Sigmoid colon (tissue), 7 donors: ENCODE data around the gene TACC2. TPM values are rescaled to one million over a fixed set of nuclear protein-coding genes. Genes with fewer than 3 reads are reported as not detected.
"Not testable (repeated sequence)": the region's sequence is repeated elsewhere in the genome, so short reads cannot be mapped to it uniquely, and the experiment has no call there.

ENCODE experiments used
- DNase-seq: peaks from one replicate; pipeline ENCODE4 v3.0.0-alpha.2; 2019
- H3K27ac ChIP-seq, 4 donors: fragments of 200-600 bp; sonication (generic); one replicate each; pipeline ENCODE4 v1.5.1; 2016 to 2019; ENCODE audit warnings: mild to moderate bottlenecking in 1 of 4
- H3K27me3 ChIP-seq, 3 donors: fragments of 200-600 bp; sonication (generic); one replicate each; pipeline ENCODE4 v1.5.1; 2019; ENCODE audit warnings: mild to moderate bottlenecking in 1 of 3
- H3K36me3 ChIP-seq, 4 donors: fragments of 200-600 bp; sonication (generic); one replicate each; pipeline ENCODE4 v1.5.1; 2016 to 2019
- H3K4me1 ChIP-seq, 4 donors: fragments of 200-600 bp; sonication (generic); one replicate each; pipeline ENCODE4 v1.5.1; 2017 to 2019
- H3K4me3 ChIP-seq, 4 donors: fragments of 200-600 bp; sonication (generic); one replicate each; pipeline ENCODE4 v1.5.1; 2017 to 2019; ENCODE audit warnings: mild to moderate bottlenecking in 2 of 4, moderate library complexity in 1 of 4
- H3K9me3 ChIP-seq, 4 donors: fragments of 200-600 bp in 3 of 4; sonication (generic) in 3 of 4; one replicate each; pipeline versions ENCODE4 v1.5.1 to v1.6.1; 2013 to 2019
- EP300 ChIP-seq, 4 donors: sonication (generic); formaldehyde crosslinking; IDR thresholded peaks; one replicate each; pipeline ENCODE4 v1.6.1; 2017; ENCODE audit warnings: antibody characterized with exemption in 4 of 4
- POLR2A ChIP-seq, 2 donors: fragments of 450-650 bp; IDR thresholded peaks; one replicate each; pipeline ENCODE4 v1.6.1; 2016; ENCODE audit warnings: antibody characterized with exemption in 2 of 2, mild to moderate bottlenecking in 2 of 2, moderate library complexity in 2 of 2
- POLR2AphosphoS5 ChIP-seq, 4 donors: sonication (generic); formaldehyde crosslinking; IDR thresholded peaks; one replicate each; pipeline ENCODE4 v1.6.1; 2017; ENCODE audit warnings: antibody characterized with exemption in 4 of 4
- WGBS, 2 donors: extraction: QIAGEN DNeasy Blood & Tissue Kit; methylation state at CpG; one replicate each; pipeline ENCODE4 v1.1.7; 2013; 5-methylcytosine and 5-hydroxymethylcytosine counted together
- intact Hi-C: fragments of 100-400 bp; cut with DNase I; formaldehyde crosslinking; loops from one replicate; pipeline ENCODE4 v1.15.1; 2023
- polyA plus RNA-seq, 3 donors: library from polyadenylated mRNA; stranded (reverse); fragments of 200-250 nt; gene quantifications; one replicate each; pipeline ENCODE4 v1.2.3, GENCODE V29; 2013
- total RNA-seq, 4 donors: library from RNA; depleted of rRNA; stranded (reverse); fragments of >200 nt; gene quantifications; one replicate each; pipeline ENCODE4 v1.1.0, GENCODE V29; 2016
- TF ChIP-seq, protein P1 (sequence below), 4 experiments: fragments of 450-650 bp in 3 of 4; fragments of 200-600 bp in 1 of 4; IDR thresholded peaks; one replicate each; pipeline ENCODE4 v1.5.1; 2016 to 2019; ENCODE audit warnings: antibody characterized with exemption in 4 of 4, mild to moderate bottlenecking in 3 of 4, moderate library complexity in 2 of 4
- donor health status: healthy with polysubstance abuse.
- donor health status: Bipolar disorder and iron deficiency.
- donor health status: healthy.

Gene TACC2
- total and polyA plus RNA-seq, 7 donors, result 43.7 to 173 (median 71.0) TPM

DNA sequence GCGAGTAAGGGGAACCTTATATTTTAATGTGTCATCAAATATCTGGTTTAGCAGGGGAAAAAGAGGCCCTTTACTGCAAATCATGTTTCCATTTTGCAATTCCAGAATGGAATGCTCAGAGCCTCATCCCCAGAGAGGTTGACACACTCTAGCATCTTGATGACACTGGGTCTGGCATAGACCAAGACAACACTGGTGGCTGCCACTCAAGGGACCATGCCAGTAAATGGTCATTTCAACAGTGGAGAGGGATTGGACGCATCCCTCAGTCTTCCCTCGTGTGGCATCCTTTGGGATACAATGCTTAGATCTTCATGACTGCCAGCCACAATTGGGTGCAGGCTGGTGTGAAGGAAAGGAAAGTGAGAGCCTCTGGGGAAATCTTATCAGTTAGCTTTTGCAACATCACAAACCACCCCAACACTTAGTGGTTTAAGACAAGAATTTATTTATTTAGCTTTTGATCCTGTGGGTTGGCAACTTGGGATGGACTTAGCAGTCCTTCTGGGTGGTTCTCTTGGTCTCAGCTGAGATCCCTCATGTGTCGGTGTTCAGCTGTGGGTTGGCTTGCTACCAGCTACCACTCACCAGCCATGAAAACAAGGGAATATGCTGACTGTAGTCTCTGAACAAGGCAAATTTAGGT, 21.6 kb downstream of the TACC2 start:
- Histone ChIP-seq H3K4me1 (peaks cover 0 to 24% (median 19%) of the 10 kb centered on the region in 4 donors), H3K27me3 (no peaks in the 10 kb centered on the region), H3K4me3 (no peak overlapping the region), H3K36me3 (no peaks in the 10 kb centered on the region), H3K27ac (no peak overlapping the region), H3K9me3 (no peaks in the 10 kb centered on the region)
- TF ChIP-seq, protein P1, sequence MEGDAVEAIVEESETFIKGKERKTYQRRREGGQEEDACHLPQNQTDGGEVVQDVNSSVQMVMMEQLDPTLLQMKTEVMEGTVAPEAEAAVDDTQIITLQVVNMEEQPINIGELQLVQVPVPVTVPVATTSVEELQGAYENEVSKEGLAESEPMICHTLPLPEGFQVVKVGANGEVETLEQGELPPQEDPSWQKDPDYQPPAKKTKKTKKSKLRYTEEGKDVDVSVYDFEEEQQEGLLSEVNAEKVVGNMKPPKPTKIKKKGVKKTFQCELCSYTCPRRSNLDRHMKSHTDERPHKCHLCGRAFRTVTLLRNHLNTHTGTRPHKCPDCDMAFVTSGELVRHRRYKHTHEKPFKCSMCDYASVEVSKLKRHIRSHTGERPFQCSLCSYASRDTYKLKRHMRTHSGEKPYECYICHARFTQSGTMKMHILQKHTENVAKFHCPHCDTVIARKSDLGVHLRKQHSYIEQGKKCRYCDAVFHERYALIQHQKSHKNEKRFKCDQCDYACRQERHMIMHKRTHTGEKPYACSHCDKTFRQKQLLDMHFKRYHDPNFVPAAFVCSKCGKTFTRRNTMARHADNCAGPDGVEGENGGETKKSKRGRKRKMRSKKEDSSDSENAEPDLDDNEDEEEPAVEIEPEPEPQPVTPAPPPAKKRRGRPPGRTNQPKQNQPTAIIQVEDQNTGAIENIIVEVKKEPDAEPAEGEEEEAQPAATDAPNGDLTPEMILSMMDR (IDR thresholded peaks at IDR 0.05), result no peak
- TF ChIP-seq EP300 (IDR thresholded peaks at IDR 0.05) (no peak), POLR2AphosphoS5 (IDR thresholded peaks at IDR 0.05) (no peak), POLR2A (IDR thresholded peaks at IDR 0.05) (no peak)
- intact Hi-C loops, result no loop called here
- WGBS, 2 donors, result 89 to 90% methylated on average over 4 of the region's 4 CpGs
- DNase-seq, result no peak

DNA sequence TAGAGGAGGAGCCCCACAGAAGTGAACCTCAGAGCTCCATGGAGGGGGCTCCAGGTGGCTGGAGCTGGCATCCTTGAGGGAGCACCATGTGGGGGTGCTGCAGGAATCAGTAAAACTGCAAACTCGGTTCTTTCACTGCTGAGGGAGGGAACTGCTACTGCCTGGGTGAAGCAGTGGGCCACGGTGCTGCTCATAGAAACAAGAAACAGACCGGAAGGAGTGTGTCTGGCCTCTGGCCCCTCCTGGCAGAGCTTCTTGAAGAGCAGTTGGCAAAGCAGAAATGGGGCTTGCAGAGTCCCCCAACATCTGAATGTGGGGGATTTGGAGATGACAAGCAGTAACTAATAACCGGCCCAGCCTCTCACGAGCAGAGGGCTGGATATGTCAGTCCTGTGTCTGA, 23.8 kb downstream of the TACC2 start:
- whole genome bisulfite sequencing, 2 donors, result 89 to 92% methylated on average over 5 of the region's 5 CpGs
- Histone ChIP-seq H3K4me1 (peaks cover 0 to 24% (median 21%) of the 10 kb centered on the region in 4 donors), H3K36me3 (no peaks in the 10 kb centered on the region), H3K9me3 (no peaks in the 10 kb centered on the region), H3K27me3 (no peaks in the 10 kb centered on the region), H3K4me3 (no peak overlapping the region), H3K27ac (no peak overlapping the region)
- no peak for DNase-seq
- intact Hi-C loops, result no loop called here
- TF ChIP-seq, protein P1 (IDR thresholded peaks at IDR 0.05), result no peak
- TF ChIP-seq POLR2A (IDR thresholded peaks at IDR 0.05) (no peak), POLR2AphosphoS5 (IDR thresholded peaks at IDR 0.05) (no peak), EP300 (IDR thresholded peaks at IDR 0.05) (no peak)

DNA sequence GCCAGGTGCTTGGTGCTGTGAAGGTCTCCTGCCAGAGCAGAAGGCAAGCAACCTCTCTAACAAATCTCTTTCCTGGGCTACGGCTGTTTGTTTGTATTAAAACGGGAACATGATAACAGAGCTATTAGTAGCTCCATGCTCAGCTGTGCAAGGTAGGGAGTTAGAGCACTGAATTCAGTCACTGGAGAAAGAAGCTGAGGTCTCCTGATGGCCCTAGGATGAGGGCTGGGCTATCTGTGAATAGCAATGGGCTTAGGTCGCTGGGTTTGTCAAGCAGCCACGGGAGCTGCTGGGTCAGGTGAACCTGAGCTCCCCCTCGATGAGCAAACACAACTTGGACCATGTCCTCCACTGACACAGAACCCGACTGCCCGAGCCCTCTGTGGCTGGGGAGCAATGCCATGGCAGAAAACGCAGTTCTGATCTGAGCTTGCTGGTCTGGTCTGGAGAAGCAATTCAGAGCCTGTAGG, 24.4 kb downstream of the TACC2 start:
- no peak overlapping the region for H3K4me3 ChIP-seq
- H3K27ac ChIP-seq, result no peak overlapping the region
- no peaks in the 10 kb centered on the region for H3K36me3 ChIP-seq
- DNase-seq, result no peak
- TF ChIP-seq POLR2A (IDR thresholded peaks at IDR 0.05), result no peak
- TF ChIP-seq POLR2AphosphoS5 (IDR thresholded peaks at IDR 0.05), result no peak
- TF ChIP-seq, protein P1 (IDR thresholded peaks at IDR 0.05), result no peak
- no peak for TF ChIP-seq EP300 (IDR thresholded peaks at IDR 0.05)
- peaks cover 0 to 28% (median 25%) of the 10 kb centered on the region in 4 donors for H3K4me1 ChIP-seq
- H3K27me3 ChIP-seq, result no peaks in the 10 kb centered on the region
- H3K9me3 ChIP-seq, result no peaks in the 10 kb centered on the region
- 54 to 74% methylated on average over 8 of the region's 8 CpGs for WGBS, 2 donors
- intact Hi-C loops, result no loop called here

DNA sequence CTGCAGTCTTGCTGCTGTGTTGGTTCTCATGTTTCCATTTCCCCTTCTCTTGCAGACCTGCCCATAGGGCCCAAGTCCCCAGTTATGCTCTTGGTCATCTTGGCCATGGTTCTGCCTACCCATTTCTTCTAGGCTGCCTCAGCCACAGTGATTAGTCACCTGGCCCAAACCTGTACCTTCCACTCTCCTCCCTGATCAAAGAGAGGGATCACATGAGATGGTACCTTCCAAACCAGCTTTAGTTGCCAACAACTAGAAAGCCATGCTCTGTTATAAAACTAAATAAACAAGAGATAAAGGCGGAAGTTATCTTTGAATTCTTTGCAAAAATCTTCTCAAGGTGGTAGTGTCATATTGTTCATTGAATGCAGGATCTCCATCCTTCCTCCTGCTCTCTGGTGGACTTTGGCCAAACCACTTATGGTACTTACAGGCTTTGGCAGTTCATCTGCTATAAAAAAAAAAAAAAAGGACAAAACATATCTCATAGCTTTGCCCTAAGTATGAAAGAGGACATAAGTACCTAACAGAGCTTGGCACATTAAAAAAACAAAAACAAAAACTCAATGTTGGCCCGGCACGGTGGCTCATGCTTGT, 25.8 kb downstream of the TACC2 start:
- Histone ChIP-seq H3K9me3 (no peaks in the 10 kb centered on the region), H3K4me1 (peaks cover 0 to 42% (median 39%) of the 10 kb centered on the region in 4 donors), H3K27ac (no peak overlapping the region), H3K36me3 (no peaks in the 10 kb centered on the region), H3K4me3 (no peak overlapping the region), H3K27me3 (no peaks in the 10 kb centered on the region)
- 19 to 55% methylated on average over 3 of the region's 3 CpGs for WGBS, 2 donors
- intact Hi-C loops, result no loop called here
- no peak for DNase-seq
- no peak for TF ChIP-seq POLR2AphosphoS5 (IDR thresholded peaks at IDR 0.05)
- TF ChIP-seq POLR2A (IDR thresholded peaks at IDR 0.05), result no peak
- TF ChIP-seq, protein P1 (IDR thresholded peaks at IDR 0.05), result no peak
- TF ChIP-seq EP300 (IDR thresholded peaks at IDR 0.05), result no peak

DNA sequence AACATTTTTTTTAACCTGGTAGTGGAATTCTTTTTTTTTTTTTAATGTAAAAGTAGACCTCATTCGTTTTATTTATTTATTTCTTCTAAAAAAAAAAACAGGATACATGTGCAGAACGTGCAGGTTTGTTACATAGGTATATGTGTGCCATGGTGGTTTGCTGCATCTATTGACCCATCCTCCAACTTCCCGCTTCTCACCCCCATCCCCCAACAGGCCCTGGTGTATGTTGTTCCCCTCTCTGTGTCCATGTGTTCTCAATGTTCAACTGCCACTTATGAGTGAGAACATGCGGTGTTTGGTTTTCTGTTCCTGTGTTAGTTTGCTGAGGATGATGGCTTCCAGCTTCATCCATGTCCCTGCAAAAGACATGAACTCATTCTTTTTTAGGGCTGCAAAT, 29.0 kb downstream of the TACC2 start:
- intact Hi-C loops, H3K9me3 ChIP-seq, H3K4me3 ChIP-seq, H3K36me3 ChIP-seq, DNase-seq, H3K27me3 ChIP-seq: not testable (repeated sequence)
- Histone ChIP-seq H3K4me1 (peaks cover 0 to 61% (median 50%) of the 10 kb centered on the region in 4 donors), H3K27ac (peak overlapping the region in 3 of 4 donors; percentile 80 to 85 (median 81))
- WGBS, 2 donors, result 54 to 69% methylated on average over 4 of the region's 4 CpGs
